Activated CD8-positive, alpha-beta T cell treated with anti-CD3 and anti-CD28 coated beads for 36 hours (primary cell): ENCODE data around the gene RNASE7. TPM values are rescaled to one million over a fixed set of nuclear protein-coding genes. Genes with fewer than 3 reads are reported as not detected.

Source experiments
- ATAC-seq: fragments of 200-7000 bp; cut with Tn5 transposase; one replicate; pipeline ENCODE4 v1.10.0; 2021; ENCODE audit warnings: mild to moderate bottlenecking, moderate library complexity
- CTCF ChIA-PET: fragments of 350-600 bp; sonication (Branson Sonifier 250); formaldehyde crosslinking; loops from one replicate; lab custom pipeline; 2021; ENCODE audit warnings: antibody characterized with exemption; lab: Charles Lee
- POLR2A ChIA-PET: fragments of 350-600 bp; sonication (Branson Sonifier 250); formaldehyde crosslinking; loops from one replicate; lab custom pipeline; 2021; ENCODE audit warnings: antibody characterized with exemption; lab: Charles Lee
- DNase-seq: peaks from one replicate; pipeline ENCODE4 v3.0.0-alpha.2; 2020
- H3K27ac Mint-ChIP-seq: one replicate; pipeline ENCODE4 v1.8.0; 2021; ENCODE audit warnings: mild to moderate bottlenecking, mixed read lengths
- H3K27me3 Mint-ChIP-seq: one replicate; pipeline ENCODE4 v1.8.0; 2021; ENCODE audit warnings: mixed read lengths
- H3K36me3 Mint-ChIP-seq: one replicate; pipeline ENCODE4 v1.8.0; 2021; ENCODE audit warnings: low read depth, mixed read lengths
- H3K4me1 Mint-ChIP-seq: one replicate; pipeline ENCODE4 v1.8.0; 2021; ENCODE audit warnings: low read depth, mixed read lengths
- H3K4me3 Mint-ChIP-seq: one replicate; pipeline ENCODE4 v1.8.0; 2021; ENCODE audit warnings: mild to moderate bottlenecking, moderate library complexity, mixed read lengths
- H3K9me3 Mint-ChIP-seq: one replicate; pipeline ENCODE4 v1.8.0; 2021; ENCODE audit warnings: mixed read lengths
- intact Hi-C: fragments of 100-400 bp; cut with micrococcal nuclease; formaldehyde crosslinking; loops from one replicate; pipeline ENCODE4 v1.10.0; 2022
- total RNA-seq, 2 experiments: library from RNA; stranded (reverse); gene quantifications; one replicate each; pipeline ENCODE4 v1.2.3, GENCODE V29; 2021
- TF ChIP-seq, protein P1 (sequence below): fragments of 200-600 bp; IDR thresholded peaks from one replicate; pipeline ENCODE4 v1.8.0; 2022; ENCODE audit warnings: antibody characterized with exemption, mild to moderate bottlenecking

RNASE7 gene
- total RNA-seq, 2 experiments from 2014 or later: not detected

DNA sequence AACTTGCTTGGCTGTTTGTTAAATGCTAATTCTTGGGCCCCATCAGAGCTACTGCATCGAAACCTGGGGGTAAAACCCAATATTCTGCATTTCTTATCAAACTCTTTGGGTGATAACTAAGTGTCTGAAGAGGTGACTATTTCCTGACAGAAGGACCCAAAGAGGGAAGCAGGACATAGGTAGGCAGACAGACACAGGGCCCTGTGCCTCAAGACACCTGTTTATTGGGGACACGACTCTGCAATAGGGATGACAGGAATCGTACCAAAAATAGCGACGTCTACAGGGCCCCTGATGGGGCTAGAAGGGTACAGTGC is 47.7 kb downstream of the RNASE7 start:
- no peaks in the 10 kb centered on the region for H3K9me3 Mint-ChIP-seq
- H3K36me3 Mint-ChIP-seq: peaks cover 2% of the 10 kb centered on the region
- ChIA-PET CTCF (interaction anchor here (1.1 to 5.8 kb wide), 11 partner anchors 10 to 94 kb away, joined by 3 to 105 read pairs (median 5); partner anchors contain the start of gene TMEM253), POLR2A (interaction anchor here (1.1 to 4.0 kb wide), 4 partner anchors 10 to 91 kb away, joined by 3 to 30 read pairs (median 4); partner anchors contain the start of genes SLC39A2 and TMEM253)
- no peak overlapping the region for H3K4me3 Mint-ChIP-seq
- H3K27ac Mint-ChIP-seq: no peak overlapping the region
- peaks cover 21% of the 10 kb centered on the region for H3K4me1 Mint-ChIP-seq
- ATAC-seq (no peak), DNase-seq (no peak)
- TF ChIP-seq, protein P1, sequence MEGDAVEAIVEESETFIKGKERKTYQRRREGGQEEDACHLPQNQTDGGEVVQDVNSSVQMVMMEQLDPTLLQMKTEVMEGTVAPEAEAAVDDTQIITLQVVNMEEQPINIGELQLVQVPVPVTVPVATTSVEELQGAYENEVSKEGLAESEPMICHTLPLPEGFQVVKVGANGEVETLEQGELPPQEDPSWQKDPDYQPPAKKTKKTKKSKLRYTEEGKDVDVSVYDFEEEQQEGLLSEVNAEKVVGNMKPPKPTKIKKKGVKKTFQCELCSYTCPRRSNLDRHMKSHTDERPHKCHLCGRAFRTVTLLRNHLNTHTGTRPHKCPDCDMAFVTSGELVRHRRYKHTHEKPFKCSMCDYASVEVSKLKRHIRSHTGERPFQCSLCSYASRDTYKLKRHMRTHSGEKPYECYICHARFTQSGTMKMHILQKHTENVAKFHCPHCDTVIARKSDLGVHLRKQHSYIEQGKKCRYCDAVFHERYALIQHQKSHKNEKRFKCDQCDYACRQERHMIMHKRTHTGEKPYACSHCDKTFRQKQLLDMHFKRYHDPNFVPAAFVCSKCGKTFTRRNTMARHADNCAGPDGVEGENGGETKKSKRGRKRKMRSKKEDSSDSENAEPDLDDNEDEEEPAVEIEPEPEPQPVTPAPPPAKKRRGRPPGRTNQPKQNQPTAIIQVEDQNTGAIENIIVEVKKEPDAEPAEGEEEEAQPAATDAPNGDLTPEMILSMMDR: no peak
- H3K27me3 Mint-ChIP-seq: no peaks in the 10 kb centered on the region
- intact Hi-C loops: no loop called here

DNA sequence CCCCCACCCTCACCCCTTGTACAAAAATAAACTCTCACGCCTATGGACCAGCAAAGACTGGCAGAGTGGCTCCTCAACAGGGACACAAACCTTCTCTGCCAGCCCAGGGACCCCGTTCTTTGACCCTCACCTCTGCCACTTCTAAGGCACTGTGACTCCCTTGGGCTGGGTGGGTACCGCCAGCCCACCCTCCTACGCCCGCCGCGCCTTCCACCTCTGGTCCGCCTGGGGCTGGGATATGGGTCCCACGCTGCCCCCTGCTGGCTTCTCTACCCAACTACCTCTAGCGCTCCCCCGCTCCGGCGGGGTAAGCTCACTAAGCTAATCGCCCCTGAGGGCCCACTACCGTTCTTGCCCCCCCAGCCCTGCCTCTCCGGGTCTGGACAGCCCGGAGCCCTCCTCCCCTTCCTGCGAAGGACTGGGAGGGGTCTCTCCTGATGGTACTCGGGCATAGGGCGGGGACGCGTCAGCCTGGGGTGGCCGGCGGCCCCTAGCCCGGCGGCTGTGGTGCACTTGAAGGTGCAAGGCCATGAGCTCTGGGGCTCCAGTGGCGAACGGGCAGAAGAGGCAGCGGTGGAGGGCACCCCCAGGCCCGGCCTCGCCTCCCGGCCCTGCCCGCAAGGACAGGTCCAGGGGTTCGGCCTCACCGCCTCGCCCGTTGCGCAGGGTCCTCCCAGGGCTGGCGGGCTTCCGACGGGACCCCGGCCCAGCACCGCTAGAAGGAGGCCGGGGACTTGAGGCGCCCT is 48.2 kb downstream of the RNASE7 start:
- ChIA-PET CTCF (interaction anchor here (0.6 to 5.8 kb wide), 10 partner anchors 11 to 95 kb away, joined by 3 to 105 read pairs (median 4); partner anchors contain the start of gene TMEM253), POLR2A (interaction anchor here (1.1 to 4.0 kb wide), 3 partner anchors 9 to 76 kb away, joined by 3 to 30 read pairs (median 4); partner anchors contain the start of gene TMEM253)
- Mint-ChIP-seq H3K27ac (no peak overlapping the region), H3K27me3 (no peaks in the 10 kb centered on the region), H3K4me3 (no peak overlapping the region), H3K36me3 (peaks cover 2% of the 10 kb centered on the region), H3K4me1 (peaks cover 21% of the 10 kb centered on the region), H3K9me3 (no peaks in the 10 kb centered on the region)
- ATAC-seq: no peak
- TF ChIP-seq, protein P1: peak; percentile 72
- DNase-seq: peak; percentile 57
- intact Hi-C loops: no loop called here

DNA sequence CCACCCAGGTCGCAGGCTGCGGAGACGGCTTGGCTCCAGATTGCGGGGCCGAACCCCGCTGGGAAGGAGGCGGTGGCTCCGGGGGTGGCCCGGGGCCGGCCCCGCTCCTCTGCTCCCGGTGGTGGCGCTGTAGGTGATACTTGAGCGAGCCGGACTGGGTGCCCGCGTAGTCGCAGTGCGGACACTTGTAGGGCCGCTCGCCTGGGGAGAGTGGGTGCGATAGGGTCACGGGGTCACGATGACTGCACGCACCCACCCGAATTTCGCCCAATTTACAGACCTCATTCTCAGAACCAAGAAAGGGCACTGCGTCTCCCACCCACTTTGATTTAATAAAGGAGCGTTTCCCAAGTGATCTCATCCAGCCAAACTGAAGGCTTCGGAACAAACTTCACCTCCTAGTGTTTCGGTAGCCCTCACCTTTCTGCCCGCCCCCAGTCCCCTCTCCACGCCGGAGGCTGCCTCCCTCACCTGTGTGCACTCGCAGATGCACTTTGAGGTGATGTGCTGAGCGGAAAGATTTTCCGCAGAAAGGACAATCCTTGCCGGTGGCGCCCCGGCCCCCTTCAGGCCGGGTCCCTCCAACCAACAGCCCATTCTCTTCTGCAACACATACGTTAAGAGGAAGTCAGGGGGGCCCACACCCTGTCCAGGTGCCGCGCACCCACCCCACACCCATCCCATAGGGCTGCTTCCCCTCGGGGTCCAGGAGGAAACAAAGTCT is 48.9 kb downstream of the RNASE7 start:
- no peaks in the 10 kb centered on the region for H3K9me3 Mint-ChIP-seq
- intact Hi-C loops: no loop called here

DNA sequence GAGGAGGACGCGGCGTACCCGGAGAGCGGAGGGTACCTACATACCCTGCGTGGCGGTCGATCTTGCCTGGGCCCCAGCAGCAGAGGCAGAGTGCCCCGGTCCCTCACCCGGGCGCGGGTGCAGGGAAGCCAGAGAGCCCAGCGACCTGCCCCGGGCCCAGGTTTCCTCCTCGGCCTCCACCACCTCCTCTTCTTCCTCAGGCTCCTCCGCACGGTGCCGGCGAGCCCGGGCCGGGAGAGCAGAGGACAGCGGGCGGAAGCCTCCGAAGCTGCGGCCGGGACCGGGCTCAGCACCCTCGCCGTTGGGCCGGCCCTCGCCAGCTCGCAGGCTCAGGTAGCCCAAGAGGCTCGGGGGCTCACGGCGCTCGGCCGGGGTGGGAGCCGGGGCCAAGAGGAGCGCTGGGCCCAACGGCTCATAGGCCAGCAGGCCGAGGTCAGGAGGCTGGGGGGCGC is 49.7 kb downstream of the RNASE7 start:
- Mint-ChIP-seq H3K36me3 (peaks cover 2% of the 10 kb centered on the region), H3K4me3 (no peak overlapping the region), H3K27ac (no peak overlapping the region), H3K27me3 (no peaks in the 10 kb centered on the region), H3K9me3 (no peaks in the 10 kb centered on the region), H3K4me1 (peaks cover 16% of the 10 kb centered on the region)
- DNase-seq: no peak
- POLR2A ChIA-PET: interaction anchor here (1.0 to 2.0 kb wide), 6 partner anchors 10 to 81 kb away, joined by 3 to 8 read pairs (median 4); partner anchors contain the start of genes ARHGEF40 and TMEM253
- ATAC-seq: no peak
- TF ChIP-seq, protein P1: no peak
- CTCF ChIA-PET: interaction anchor here (0.7 to 7.8 kb wide), 29 partner anchors 8 to 120 kb away, joined by 3 to 224 read pairs (median 7); partner anchors contain the start of genes ARHGEF40, NDRG2, TMEM253 and TPPP2
- intact Hi-C loops: loop anchor here (2.0 kb wide), 1 partner anchor 77 kb away; no protein-coding TSS in a partner anchor

More for the DNA sequence above, 48.9 kb downstream of the RNASE7 start:
- H3K36me3 Mint-ChIP-seq: peaks cover 2% of the 10 kb centered on the region
- H3K27me3 Mint-ChIP-seq: no peaks in the 10 kb centered on the region
- TF ChIP-seq, protein P1: no peak
- H3K4me3 Mint-ChIP-seq: no peak overlapping the region
- DNase-seq (no peak), ATAC-seq (no peak)
- POLR2A ChIA-PET: interaction anchor here (1.4 to 4.0 kb wide), 2 partner anchors 12 to 76 kb away, joined by 6 to 30 read pairs; partner anchors contain the start of gene TMEM253
- CTCF ChIA-PET: interaction anchor here (0.6 to 7.8 kb wide), 19 partner anchors 12 to 119 kb away, joined by 3 to 224 read pairs (median 11); partner anchors contain the start of genes ARHGEF40, NDRG2 and TMEM253
- peaks cover 21% of the 10 kb centered on the region for H3K4me1 Mint-ChIP-seq
- no peak overlapping the region for H3K27ac Mint-ChIP-seq
